Loucy (cell line): ENCODE measurements around the gene HNRNPK.

ENCODE experiments used
- EZH2phosphoT487 ChIP-seq: fragments of 200-600 bp; IDR thresholded peaks from 2 replicates; pipeline ENCODE4 v1.6.1; 2018; ENCODE audit warnings: antibody characterized with exemption, mild to moderate bottlenecking, moderate library complexity, borderline replicate concordance
- TF ChIP-seq, protein P1 (sequence below): fragments of 200-600 bp; sonication (generic); conservative IDR thresholded peaks from 2 replicates; pipeline ENCODE4 v1.5.1; 2014; ENCODE audit warnings: mild to moderate bottlenecking, antibody characterized with exemption, low read length

DNA sequence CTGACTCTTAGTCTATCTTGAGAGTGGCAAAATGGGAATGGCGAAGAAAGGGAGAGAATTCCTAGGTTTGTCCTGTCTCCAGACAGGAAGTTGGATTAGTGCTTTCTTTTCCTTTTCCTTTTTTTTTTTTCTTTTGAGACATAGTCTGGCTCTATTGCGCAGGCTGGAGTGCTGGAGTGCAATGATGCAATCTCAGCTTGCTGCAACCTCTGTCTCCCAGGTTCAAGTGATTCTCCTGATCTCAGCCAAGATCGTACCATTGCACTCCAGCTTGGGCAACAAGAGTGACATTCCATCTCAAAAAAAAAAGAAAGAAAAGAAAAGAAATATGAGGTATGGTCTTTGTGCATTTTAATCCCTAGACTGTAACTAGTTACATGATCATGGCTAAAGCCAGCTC, 46.2 kb downstream of the HNRNPK start:
- TF ChIP-seq, protein P1, sequence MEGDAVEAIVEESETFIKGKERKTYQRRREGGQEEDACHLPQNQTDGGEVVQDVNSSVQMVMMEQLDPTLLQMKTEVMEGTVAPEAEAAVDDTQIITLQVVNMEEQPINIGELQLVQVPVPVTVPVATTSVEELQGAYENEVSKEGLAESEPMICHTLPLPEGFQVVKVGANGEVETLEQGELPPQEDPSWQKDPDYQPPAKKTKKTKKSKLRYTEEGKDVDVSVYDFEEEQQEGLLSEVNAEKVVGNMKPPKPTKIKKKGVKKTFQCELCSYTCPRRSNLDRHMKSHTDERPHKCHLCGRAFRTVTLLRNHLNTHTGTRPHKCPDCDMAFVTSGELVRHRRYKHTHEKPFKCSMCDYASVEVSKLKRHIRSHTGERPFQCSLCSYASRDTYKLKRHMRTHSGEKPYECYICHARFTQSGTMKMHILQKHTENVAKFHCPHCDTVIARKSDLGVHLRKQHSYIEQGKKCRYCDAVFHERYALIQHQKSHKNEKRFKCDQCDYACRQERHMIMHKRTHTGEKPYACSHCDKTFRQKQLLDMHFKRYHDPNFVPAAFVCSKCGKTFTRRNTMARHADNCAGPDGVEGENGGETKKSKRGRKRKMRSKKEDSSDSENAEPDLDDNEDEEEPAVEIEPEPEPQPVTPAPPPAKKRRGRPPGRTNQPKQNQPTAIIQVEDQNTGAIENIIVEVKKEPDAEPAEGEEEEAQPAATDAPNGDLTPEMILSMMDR, result no peak
- TF ChIP-seq EZH2phosphoT487, result no peak
